ENCODE data around the gene TNFSF9. TPM values are rescaled to one million over a fixed set of nuclear protein-coding genes. Genes with fewer than 3 reads are reported as not detected.

The TNFSF9 gene
- polyA plus RNA-seq, 2 of the 4 experiments (the other 2 are of a cell fraction): 6.3 to 15.9 TPM

- POLR2A ChIA-PET: no interaction called here
- CTCF ChIA-PET: no interaction called here
- FAIRE-seq (no peak), ATAC-seq (no peak), DNase-seq (ENCODE audit: low read depth in 1 of 2, low spot score in 1 of 2) (no peak)
- Histone ChIP-seq H3K4me1 (no peaks in the 10 kb centered on the region), H3K27ac (no peak overlapping the region), H3K9me3 (0 out of 3 replicates have a peak, but pooled peaks cover 4% of the 10 kb centered on the region), H3K4me3 (no peak overlapping the region), H3K4me2 (no peak overlapping the region)
- WGBS (ENCODE audit: missing lambda C conversion rate): no CpG with 5 or more reads among the region's 19 CpGs
- no peak for TF ChIP-seq RFX5 (IDR thresholded peaks at IDR 0.05)
- no peak for TF ChIP-seq JUN (IDR thresholded peaks at IDR 0.05)
- TF ChIP-seq BHLHE40 (IDR thresholded peaks at IDR 0.05; ENCODE audit: low read depth, low read length): no peak
- no peak for TF ChIP-seq PHF8 (IDR thresholded peaks at IDR 0.05; ENCODE audit: borderline replicate concordance, low read depth)
- no peak for TF ChIP-seq EP300 (IDR thresholded peaks at IDR 0.05)
- no peak for TF ChIP-seq CBX2 (IDR thresholded peaks at IDR 0.05; ENCODE audit: borderline replicate concordance, low read depth)
Observed at GRCh38 chr19:6495947-6496346, 34.9 kb upstream of the TNFSF9 start.

DNA sequence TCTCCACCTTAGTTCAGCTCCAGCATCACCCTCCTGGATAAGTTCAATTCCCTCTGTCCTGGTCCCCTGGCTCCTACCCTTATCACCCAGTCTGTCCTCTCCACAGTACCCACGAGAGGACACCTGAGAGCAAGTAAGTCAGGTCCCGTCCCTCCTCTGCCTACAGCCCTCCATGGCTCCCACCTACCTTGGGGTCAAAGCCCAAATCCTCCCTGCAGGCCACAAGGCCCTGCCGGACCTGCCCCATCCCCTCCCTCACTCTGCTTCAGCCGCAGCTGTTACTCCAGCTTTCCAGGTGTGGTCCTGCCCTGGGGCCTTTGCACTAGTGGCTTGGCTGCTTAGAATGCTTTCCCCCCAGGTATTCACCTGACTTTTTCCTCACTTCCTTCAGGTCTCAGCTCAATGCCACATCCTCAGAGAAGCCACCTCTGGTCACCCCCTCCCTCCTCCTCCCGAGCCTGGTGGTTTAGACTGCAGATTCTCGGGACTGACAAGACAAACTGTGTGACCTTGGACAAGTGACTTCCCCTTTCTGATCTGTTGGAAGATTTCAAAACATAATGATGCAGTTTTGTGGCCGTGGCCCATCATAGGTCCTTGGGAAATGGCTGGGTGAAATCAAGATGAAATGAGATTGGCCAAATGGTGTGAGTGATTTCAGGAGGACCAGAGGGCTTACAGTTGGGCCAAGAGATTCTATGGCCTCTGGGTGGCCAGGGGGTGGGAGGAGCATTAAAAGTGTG, 32.4 kb upstream of the TNFSF9 start:
- ChIA-PET POLR2A (no interaction called here), CTCF (no interaction called here)
- Histone ChIP-seq H3K4me2 (no peak overlapping the region), H3K4me3 (no peak overlapping the region), H3K9me3 (no peaks in the 10 kb centered on the region), H3K4me1 (peaks cover 5% of the 10 kb centered on the region; the same call in 2 of the 3 replicates), H3K27ac (no peak overlapping the region)
- DNase-seq (ENCODE audit: low read depth in 1 of 2, low spot score in 1 of 2) (no peak), ATAC-seq (no peak), FAIRE-seq (no peak)
- 81% methylated on average over 7 of the region's 7 CpGs for WGBS (ENCODE audit: missing lambda C conversion rate)
- TF ChIP-seq ZFP36 (IDR thresholded peaks at IDR 0.05; ENCODE audit: borderline replicate concordance, partially characterized antibody): peak; percentile 10
- no peak for TF ChIP-seq KDM1A (IDR thresholded peaks at IDR 0.05; ENCODE audit: low read depth)

GRCh38 chr19:6499052-6499790, 31.6 kb upstream of the TNFSF9 start:
- WGBS (ENCODE audit: missing lambda C conversion rate): 88% methylated on average over 17 of the region's 17 CpGs
- ChIA-PET POLR2A (interaction anchor here (0.6 kb wide), 1 partner anchor 8 kb away, joined by 3 read pairs; no protein-coding TSS in a partner anchor), CTCF (interaction anchor here (0.6 to 2.0 kb wide), 6 partner anchors 17 to 451 kb away, joined by 3 to 8 read pairs (median 4); partner anchors contain the start of gene DENND1C)
- FAIRE-seq (no peak), ATAC-seq (no peak), DNase-seq (ENCODE audit: low read depth in 1 of 2, low spot score in 1 of 2) (no peak)
- Histone ChIP-seq H3K4me2 (no peak overlapping the region), H3K27ac (no peak overlapping the region), H3K4me3 (no peak overlapping the region), H3K4me1 (peaks cover 5% of the 10 kb centered on the region; the same call in 2 of the 3 replicates), H3K9me3 (no peaks in the 10 kb centered on the region)
- TF ChIP-seq MAZ (IDR thresholded peaks at IDR 0.05; ENCODE audit: borderline replicate concordance, low read depth, low read length) (no peak), FOXS1 (CRISPR knock-in tag; IDR thresholded peaks at IDR 0.05) (no peak), RNF2 (IDR thresholded peaks at IDR 0.05; ENCODE audit: borderline replicate concordance, low read depth) (no peak), JUN (IDR thresholded peaks at IDR 0.05) (no peak), HOXB13 (CRISPR knock-in tag; IDR thresholded peaks at IDR 0.05; ENCODE audit: low read depth) (no peak), EHMT2 (IDR thresholded peaks at IDR 0.05; ENCODE audit: low read depth) (no peak), CTCF (IDR thresholded peaks at IDR 0.05) (no peak), BHLHE40 (IDR thresholded peaks at IDR 0.05; ENCODE audit: low read depth, low read length) (no peak), GATA3 (IDR thresholded peaks at IDR 0.05; ENCODE audit: borderline replicate concordance) (no peak), EHF (CRISPR knock-in tag; IDR thresholded peaks at IDR 0.05) (no peak), TFCP2L1 (CRISPR knock-in tag; IDR thresholded peaks at IDR 0.05) (no peak), RCOR1 (IDR thresholded peaks at IDR 0.05; ENCODE audit: low read depth, low read length) (no peak), RFX5 (IDR thresholded peaks at IDR 0.05) (no peak), CBX8 (IDR thresholded peaks at IDR 0.05) (no peak), SMC3 (IDR thresholded peaks at IDR 0.05) (no peak)
- TF ChIP-seq, protein P1, sequence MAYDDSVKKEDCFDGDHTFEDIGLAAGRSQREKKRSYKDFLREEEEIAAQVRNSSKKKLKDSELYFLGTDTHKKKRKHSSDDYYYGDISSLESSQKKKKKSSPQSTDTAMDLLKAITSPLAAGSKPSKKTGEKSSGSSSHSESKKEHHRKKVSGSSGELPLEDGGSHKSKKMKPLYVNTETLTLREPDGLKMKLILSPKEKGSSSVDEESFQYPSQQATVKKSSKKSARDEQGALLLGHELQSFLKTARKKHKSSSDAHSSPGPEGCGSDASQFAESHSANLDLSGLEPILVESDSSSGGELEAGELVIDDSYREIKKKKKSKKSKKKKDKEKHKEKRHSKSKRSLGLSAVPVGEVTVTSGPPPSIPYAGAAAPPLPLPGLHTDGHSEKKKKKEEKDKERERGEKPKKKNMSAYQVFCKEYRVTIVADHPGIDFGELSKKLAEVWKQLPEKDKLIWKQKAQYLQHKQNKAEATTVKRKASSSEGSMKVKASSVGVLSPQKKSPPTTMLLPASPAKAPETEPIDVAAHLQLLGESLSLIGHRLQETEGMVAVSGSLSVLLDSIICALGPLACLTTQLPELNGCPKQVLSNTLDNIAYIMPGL (CRISPR knock-in tag; IDR thresholded peaks at IDR 0.05; ENCODE audit: borderline replicate concordance): no peak
- TF ChIP-seq, protein P2, sequence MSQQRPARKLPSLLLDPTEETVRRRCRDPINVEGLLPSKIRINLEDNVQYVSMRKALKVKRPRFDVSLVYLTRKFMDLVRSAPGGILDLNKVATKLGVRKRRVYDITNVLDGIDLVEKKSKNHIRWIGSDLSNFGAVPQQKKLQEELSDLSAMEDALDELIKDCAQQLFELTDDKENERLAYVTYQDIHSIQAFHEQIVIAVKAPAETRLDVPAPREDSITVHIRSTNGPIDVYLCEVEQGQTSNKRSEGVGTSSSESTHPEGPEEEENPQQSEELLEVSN (IDR thresholded peaks at IDR 0.05; ENCODE audit: borderline replicate concordance, low read depth): no peak
